Activated T-cell treated with anti-CD3 and anti-CD28 coated beads for 4 hours (primary cell): ENCODE results near the gene NFATC1.

ENCODE experiments used
- DNase-seq: peaks from one replicate; pipeline ENCODE4 v3.0.0-alpha.2; 2020

The NFATC1 gene

DNA sequence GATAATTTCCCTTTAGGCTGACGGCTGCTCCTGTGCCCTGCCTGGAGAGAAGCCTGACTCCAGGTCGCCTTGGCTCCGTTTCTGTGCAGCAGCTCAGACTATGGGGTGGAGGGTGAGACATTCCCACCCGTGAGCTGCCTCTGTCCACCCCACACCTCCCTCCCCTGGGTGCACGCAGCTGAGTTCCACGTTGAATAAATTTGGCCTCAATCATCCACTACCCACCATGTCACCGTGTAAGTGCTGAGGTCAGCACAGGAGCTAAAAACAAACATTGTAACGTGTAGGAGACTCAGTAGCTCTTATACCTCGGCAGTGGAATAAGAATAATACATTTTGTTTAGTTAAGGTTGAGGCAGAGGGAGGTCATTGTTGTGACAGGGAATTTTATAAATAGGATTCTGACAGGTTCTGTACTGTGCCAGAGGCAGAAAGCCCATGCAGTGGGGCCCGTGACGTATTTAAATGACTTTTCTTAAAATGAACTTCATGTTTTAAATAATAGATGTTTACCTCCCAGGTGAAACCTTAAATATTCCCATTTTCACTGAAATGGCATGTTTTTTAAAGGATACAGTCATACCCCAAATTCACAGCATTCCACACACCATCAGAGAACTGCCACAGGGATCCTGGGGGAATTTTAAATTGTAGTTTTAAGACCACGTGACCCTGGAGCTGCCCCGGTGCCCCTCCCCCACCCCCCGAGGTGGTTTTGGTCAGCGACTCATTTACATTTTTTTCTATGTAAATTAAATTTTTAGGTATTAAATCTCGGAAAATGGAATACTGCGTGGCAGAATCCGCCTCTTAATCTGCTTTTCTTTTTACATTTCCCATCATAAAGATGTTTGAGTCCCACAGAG lies 50.2 kb downstream of the NFATC1 start:
- no peak for DNase-seq

DNA sequence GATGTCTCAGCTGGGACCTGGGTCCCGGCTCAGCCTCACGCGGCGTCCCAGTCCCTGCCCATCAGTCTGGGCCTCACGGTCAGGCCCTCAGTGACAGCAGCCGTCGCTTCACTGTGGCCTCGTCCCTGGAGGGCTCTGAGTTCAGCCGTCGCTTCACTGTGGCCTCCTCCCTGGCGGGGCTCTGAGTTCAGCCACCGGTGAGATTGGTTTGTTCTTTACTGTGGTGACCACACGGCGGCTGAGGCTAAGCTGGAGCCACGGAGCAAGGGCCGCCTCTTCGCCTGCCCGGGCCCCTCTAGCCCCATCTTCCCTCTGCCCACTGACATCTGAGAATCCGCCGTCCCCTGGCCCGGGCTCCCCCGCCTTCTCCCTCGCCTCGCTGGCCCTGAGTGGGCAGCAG lies 51.2 kb downstream of the NFATC1 start:
- DNase-seq: no peak

DNA sequence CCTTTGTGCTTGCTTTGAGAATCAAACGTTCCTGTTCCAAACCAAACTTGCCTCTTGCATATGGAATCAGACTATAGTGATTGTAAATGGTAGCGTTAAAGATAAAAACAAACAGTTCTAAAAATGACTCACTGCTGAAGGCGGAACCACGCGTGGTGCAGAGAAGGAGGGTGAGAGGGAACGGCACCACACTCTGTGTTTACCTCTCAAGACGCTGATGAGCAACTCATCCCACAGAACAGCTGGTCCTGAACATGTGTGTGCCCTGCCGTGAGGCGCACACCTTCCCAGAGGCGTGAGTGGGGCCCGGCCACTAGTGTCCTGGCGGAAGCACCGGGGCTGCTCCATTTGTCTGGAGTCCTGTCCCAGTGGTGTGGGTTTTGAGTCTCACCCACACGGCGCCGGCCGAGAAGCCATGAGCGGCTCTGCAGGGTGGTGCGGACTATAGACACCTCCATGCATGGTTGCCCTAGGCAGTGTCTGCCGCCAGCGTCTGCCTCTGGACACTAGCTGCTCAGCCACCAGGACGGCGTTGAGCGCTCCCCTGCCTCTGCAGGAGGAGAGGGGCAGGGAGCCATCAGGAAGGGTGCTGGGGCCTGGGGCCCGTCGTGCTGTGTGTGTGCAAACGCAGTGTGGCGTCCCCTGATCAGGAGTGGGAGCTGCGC lies 52.1 kb downstream of the NFATC1 start:
- no peak for DNase-seq

- no peak for DNase-seq
These were observed 52.9 kb downstream of the NFATC1 start for GRCh38 chr18:79448621-79449020.

GRCh38 chr18:79449551-79450288 lies 54.0 kb downstream of the NFATC1 start:
- DNase-seq: no peak

GRCh38 chr18:79450289-79451080 lies 54.8 kb downstream of the NFATC1 start:
- DNase-seq: no peak

DNA sequence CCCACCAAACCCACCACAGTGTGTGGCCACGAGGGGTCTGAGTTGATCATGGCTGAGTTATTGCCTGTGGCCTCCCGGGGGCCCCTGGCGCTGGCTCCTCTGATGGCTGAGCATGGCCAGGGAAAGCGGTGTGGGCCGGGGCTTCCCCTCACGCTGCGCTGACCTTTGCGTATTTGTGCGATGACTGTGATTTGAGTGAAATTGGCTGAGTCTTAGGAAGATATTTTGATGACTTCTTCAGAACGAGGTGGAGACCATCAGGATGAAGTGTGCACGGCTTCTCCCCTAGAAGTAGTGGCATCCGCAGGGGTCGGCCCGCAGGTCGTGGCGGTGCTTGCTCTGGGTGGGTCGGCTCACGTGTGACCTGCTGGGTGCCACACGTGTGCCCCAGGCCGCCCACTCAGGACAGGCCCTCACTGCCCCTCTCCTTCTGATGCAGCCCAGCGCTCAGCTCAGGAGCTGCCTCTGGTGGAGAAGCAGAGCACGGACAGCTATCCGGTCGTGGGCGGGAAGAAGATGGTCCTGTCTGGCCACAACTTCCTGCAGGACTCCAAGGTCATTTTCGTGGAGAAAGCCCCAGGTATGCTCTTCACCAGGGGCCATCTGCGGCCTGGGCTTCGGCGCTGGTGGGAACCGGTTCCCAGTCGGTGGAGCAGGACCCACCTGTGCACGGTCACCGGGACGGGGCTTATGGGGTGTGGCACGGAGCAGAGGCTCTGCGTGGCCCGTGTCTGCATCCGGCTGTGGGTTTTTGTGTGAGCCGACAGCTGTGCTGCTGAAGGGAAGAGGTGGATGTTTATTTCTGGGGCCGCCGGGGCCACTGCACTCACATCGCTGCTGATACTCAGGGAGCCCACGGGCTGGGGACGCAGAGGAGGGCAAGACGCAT lies 55.8 kb downstream of the NFATC1 start:
- no peak for DNase-seq

DNA sequence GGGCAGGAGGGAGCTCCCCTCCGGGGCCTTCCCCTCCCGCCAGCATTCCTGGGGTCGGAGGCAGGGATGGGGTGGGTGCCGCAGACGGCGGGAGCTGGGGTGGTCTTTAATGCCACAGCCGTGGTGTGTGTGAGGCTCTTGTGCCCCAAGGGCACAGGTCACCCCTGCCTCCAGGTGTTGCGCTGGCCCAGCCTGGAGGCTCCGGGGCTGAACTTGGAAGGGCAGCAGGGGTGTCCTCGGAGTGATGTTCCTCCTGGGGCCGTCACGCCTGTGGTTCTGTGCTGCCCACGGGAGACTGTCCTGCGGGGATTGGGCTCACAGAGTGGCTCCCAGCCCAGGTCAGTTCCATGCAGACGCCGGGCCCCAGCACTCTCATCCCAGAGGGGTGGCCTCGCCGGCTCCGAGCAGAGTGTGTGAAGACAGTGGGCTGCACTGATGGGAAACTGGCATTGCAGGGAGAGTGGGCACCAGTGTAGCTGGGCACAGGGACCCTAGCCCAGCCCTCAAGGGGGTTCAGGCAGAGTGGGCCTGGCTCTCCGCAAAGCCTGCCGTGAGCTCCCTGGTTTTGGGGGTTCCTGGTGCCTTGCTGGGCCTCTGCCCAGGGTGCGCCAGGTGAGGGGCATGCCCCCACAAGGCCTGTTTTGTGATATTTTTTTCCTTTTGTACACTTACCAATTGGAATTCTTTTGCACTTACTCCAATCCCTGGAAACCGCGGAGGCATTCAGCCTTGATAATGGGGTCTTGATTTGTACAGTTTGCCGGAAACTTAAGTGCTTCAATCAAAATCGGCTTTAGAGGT lies 56.7 kb downstream of the NFATC1 start:
- no peak for DNase-seq

DNA sequence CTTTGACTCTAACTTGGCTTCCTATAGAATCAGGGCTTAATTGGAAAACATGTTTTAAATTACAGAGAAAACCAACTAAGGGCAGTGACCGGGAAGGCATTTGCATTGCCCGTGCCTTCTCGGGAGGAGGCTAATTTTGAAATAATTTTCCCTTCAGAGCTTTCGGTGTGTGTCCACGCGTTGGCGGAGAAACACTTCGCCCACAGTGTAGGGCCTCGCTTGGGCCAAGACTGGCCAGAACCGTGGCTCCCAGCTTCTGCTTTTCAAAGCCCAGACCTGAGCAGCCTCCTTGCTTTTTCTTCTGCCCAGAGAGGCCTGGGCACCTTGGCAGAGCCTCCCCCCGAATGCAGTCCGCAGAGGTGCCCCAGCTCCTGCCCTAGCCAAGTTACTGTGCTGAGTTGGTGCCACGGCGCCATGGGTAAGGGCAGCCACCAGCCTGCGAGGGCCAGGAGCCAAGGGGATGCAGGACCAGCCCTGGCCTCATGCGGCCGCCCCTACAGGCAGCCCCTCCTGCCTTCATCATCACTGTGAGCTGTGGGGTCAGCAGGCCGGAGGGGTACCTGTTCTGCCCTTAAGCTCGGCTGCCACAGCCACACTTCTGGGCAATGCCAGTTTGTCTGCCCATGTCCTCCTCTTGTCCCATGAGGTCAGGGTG lies 57.4 kb downstream of the NFATC1 start:
- DNase-seq: no peak

GRCh38 chr18:79453816-79454735 lies 58.3 kb downstream of the NFATC1 start:
- DNase-seq: no peak

DNA sequence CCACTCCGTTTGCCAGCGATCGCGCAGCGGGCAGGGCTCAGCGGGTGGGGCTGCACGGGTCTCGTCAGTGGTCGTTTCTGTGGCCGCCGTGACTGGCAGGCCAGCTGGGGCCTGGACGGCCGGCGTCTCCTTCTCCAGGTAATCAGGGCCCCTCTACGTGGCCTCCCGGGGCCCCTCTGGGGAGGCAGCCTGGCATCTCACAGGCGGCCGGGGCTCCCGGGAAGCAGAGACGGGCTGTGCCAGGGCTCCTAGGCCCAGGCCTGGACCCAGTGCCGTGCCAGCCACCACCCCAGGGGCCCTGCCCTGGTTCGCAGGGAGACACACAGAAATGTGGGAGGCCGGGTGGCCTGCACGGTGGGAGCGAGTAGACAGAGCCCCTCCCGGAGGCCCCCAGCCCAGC lies 59.5 kb downstream of the NFATC1 start:
- DNase-seq: no peak

DNA sequence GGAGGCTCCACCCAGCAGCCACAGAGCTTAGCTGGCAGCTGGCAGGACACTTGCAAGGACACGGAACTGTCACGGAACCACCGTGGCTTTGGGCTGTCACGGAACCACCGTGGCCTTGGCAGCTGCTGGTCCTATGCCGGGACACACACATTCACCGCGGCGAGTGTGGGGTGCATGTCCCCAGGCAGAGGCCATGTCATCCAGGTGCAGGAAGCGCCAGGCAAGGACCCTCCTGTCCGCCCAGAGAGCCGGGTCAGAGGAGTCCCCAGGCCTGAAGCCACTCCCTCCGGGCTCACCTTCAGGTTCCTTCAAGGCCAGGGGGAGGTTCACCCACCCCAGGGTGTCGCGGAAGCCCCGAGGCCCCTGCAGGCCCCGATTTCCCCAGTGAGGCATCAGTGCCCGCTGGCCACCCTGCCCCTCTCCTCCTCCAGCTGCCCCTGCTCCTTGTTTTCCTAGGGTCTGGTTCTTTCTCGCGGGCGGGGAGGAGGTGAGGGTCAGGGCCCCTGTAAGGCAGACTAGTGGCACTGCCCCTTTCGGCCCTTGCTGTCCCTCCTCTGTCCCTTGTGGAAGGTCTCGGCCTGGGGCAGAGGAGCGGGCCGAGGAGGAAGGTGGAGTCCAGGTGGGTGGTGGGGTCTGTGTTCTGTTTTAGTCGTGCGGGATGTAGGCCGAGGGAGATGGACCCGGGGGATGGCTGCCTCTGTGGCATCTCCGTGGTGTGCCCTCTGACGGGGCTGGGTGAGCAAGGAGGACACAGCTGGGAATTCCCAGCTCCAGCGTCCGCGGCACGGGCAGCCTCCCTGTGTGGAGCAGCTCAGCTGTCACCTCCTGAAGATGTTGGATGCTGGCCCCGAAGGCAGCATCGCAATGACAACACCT lies 60.6 kb downstream of the NFATC1 start:
- no peak for DNase-seq

DNA sequence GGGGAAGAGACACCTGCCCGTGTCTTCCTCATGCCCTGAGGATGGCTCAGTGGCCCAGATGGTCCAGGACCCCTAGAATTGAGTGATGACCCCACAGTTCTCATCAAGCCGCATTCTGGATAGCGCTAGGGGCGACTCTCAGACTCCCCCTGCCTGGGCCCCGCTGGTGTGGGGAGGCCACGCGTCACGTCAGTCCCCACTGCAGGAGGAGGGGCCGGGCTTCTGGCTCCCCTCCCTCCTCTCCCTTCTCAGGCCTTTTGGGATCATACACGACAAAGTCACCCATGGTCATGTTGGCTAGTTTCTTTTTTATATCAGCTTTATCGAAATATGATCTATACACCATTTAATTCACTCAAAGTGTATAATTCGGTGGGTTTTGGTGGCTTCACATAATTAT lies 61.5 kb downstream of the NFATC1 start:
- DNase-seq: no peak

GRCh38 chr18:79457652-79458051 lies 61.9 kb downstream of the NFATC1 start:
- no peak for DNase-seq

- no peak for DNase-seq
These were observed 62.6 kb downstream of the NFATC1 start for GRCh38 chr18:79458131-79458838.

GRCh38 chr18:79458917-79459803 lies 63.4 kb downstream of the NFATC1 start:
- DNase-seq: no peak
